T-helper 1 cell treated with Interleukin-12 subunit alpha and Interleukin-12 subunit beta and Interleukin-4 antibody, amounts not matched to agents 30 μg/mL and 1 μg/mL, for 36 hours (primary cell): ENCODE results near the gene NFIX.

Experiments used
- H3K27ac Mint-ChIP-seq: one replicate; pipeline ENCODE4 v1.8.0; 2021; ENCODE audit warnings: mild to moderate bottlenecking, mixed read lengths
- H3K27me3 Mint-ChIP-seq: one replicate; pipeline ENCODE4 v1.8.0; 2021; ENCODE audit warnings: low read depth, mixed read lengths
- H3K36me3 Mint-ChIP-seq: one replicate; pipeline ENCODE4 v1.8.0; 2021; ENCODE audit warnings: low read depth, mixed read lengths
- H3K4me1 Mint-ChIP-seq: one replicate; pipeline ENCODE4 v1.8.0; 2021; ENCODE audit warnings: low read depth, mixed read lengths
- H3K4me3 Mint-ChIP-seq: one replicate; pipeline ENCODE4 v1.8.0; 2021; ENCODE audit warnings: mild to moderate bottlenecking, moderate library complexity, mixed read lengths
- H3K9me3 Mint-ChIP-seq: one replicate; pipeline ENCODE4 v1.8.0; 2021; ENCODE audit warnings: mixed read lengths

The NFIX gene

GRCh38 chr19:13052447-13053175 lies 57.3 kb downstream of the NFIX start:
- Mint-ChIP-seq H3K4me3 (no peak overlapping the region), H3K36me3 (no peaks in the 10 kb centered on the region), H3K9me3 (no peaks in the 10 kb centered on the region), H3K27ac (no peak overlapping the region), H3K27me3 (peaks cover 17% of the 10 kb centered on the region), H3K4me1 (peaks cover 5% of the 10 kb centered on the region)

GRCh38 chr19:13053238-13053637 lies 58.0 kb downstream of the NFIX start:
- Mint-ChIP-seq H3K4me3 (no peak overlapping the region), H3K9me3 (no peaks in the 10 kb centered on the region), H3K36me3 (no peaks in the 10 kb centered on the region), H3K4me1 (peaks cover 5% of the 10 kb centered on the region), H3K27ac (no peak overlapping the region), H3K27me3 (peaks cover 12% of the 10 kb centered on the region)

- peaks cover 11% of the 10 kb centered on the region for H3K27me3 Mint-ChIP-seq
- H3K36me3 Mint-ChIP-seq: no peaks in the 10 kb centered on the region
- H3K4me3 Mint-ChIP-seq: no peak overlapping the region
- no peaks in the 10 kb centered on the region for H3K9me3 Mint-ChIP-seq
- H3K4me1 Mint-ChIP-seq: peaks cover 5% of the 10 kb centered on the region
- no peak overlapping the region for H3K27ac Mint-ChIP-seq
Observed at GRCh38 chr19:13053761-13054625, 58.7 kb downstream of the NFIX start.

- H3K27ac Mint-ChIP-seq: no peak overlapping the region
- no peaks in the 10 kb centered on the region for H3K9me3 Mint-ChIP-seq
- no peaks in the 10 kb centered on the region for H3K36me3 Mint-ChIP-seq
- no peak overlapping the region for H3K4me3 Mint-ChIP-seq
- H3K27me3 Mint-ChIP-seq: peaks cover 15% of the 10 kb centered on the region
- peaks cover 5% of the 10 kb centered on the region for H3K4me1 Mint-ChIP-seq
Observed at GRCh38 chr19:13054626-13055212, 59.4 kb downstream of the NFIX start.

GRCh38 chr19:13055213-13056051 lies 60.2 kb downstream of the NFIX start:
- Mint-ChIP-seq H3K4me1 (peaks cover 5% of the 10 kb centered on the region), H3K9me3 (no peaks in the 10 kb centered on the region), H3K36me3 (no peaks in the 10 kb centered on the region), H3K4me3 (no peak overlapping the region), H3K27me3 (peaks cover 15% of the 10 kb centered on the region), H3K27ac (no peak overlapping the region)

- peaks cover 5% of the 10 kb centered on the region for H3K4me1 Mint-ChIP-seq
- no peak overlapping the region for H3K27ac Mint-ChIP-seq
- H3K9me3 Mint-ChIP-seq: no peaks in the 10 kb centered on the region
- H3K4me3 Mint-ChIP-seq: no peak overlapping the region
- H3K36me3 Mint-ChIP-seq: no peaks in the 10 kb centered on the region
- H3K27me3 Mint-ChIP-seq: peaks cover 22% of the 10 kb centered on the region
Observed at GRCh38 chr19:13056052-13056660, 60.9 kb downstream of the NFIX start.

- H3K4me1 Mint-ChIP-seq: peaks cover 2% of the 10 kb centered on the region
- H3K27ac Mint-ChIP-seq: no peak overlapping the region
- peaks cover 22% of the 10 kb centered on the region for H3K27me3 Mint-ChIP-seq
- no peaks in the 10 kb centered on the region for H3K36me3 Mint-ChIP-seq
- H3K9me3 Mint-ChIP-seq: no peaks in the 10 kb centered on the region
- H3K4me3 Mint-ChIP-seq: no peak overlapping the region
Observed at GRCh38 chr19:13057147-13057572, 61.9 kb downstream of the NFIX start.

GRCh38 chr19:13057744-13058143 lies 62.5 kb downstream of the NFIX start:
- no peak overlapping the region for H3K27ac Mint-ChIP-seq
- peaks cover 25% of the 10 kb centered on the region for H3K27me3 Mint-ChIP-seq
- no peaks in the 10 kb centered on the region for H3K36me3 Mint-ChIP-seq
- H3K9me3 Mint-ChIP-seq: no peaks in the 10 kb centered on the region
- no peak overlapping the region for H3K4me3 Mint-ChIP-seq
- H3K4me1 Mint-ChIP-seq: peaks cover 2% of the 10 kb centered on the region

GRCh38 chr19:13058951-13059660 lies 63.8 kb downstream of the NFIX start:
- Mint-ChIP-seq H3K9me3 (no peaks in the 10 kb centered on the region), H3K36me3 (no peaks in the 10 kb centered on the region), H3K4me3 (no peak overlapping the region), H3K27me3 (peaks cover 33% of the 10 kb centered on the region), H3K4me1 (peaks cover 2% of the 10 kb centered on the region), H3K27ac (no peak overlapping the region)

GRCh38 chr19:13060233-13060963 lies 65.1 kb downstream of the NFIX start:
- H3K9me3 Mint-ChIP-seq: no peaks in the 10 kb centered on the region
- no peak overlapping the region for H3K4me3 Mint-ChIP-seq
- H3K27me3 Mint-ChIP-seq: peaks cover 33% of the 10 kb centered on the region
- H3K36me3 Mint-ChIP-seq: no peaks in the 10 kb centered on the region
- peaks cover 2% of the 10 kb centered on the region for H3K4me1 Mint-ChIP-seq
- H3K27ac Mint-ChIP-seq: no peak overlapping the region

GRCh38 chr19:13060964-13061927 lies 66.0 kb downstream of the NFIX start:
- Mint-ChIP-seq H3K4me3 (peak overlapping the region; percentile 72), H3K9me3 (no peaks in the 10 kb centered on the region), H3K4me1 (peaks cover 2% of the 10 kb centered on the region), H3K27me3 (peaks cover 33% of the 10 kb centered on the region), H3K27ac (no peak overlapping the region), H3K36me3 (no peaks in the 10 kb centered on the region)

- Mint-ChIP-seq H3K4me3 (no peak overlapping the region), H3K9me3 (no peaks in the 10 kb centered on the region), H3K4me1 (peaks cover 2% of the 10 kb centered on the region), H3K27ac (no peak overlapping the region), H3K36me3 (no peaks in the 10 kb centered on the region), H3K27me3 (peaks cover 33% of the 10 kb centered on the region)
Observed at GRCh38 chr19:13062317-13062716, 67.0 kb downstream of the NFIX start.
